ENCODE results near the gene RSPH10B.
"Not testable (repeated sequence)": the region's sequence is repeated elsewhere in the genome, so short reads cannot be mapped to it uniquely, and the experiment has no call there.

The RSPH10B gene

GRCh38 chr7:5987061-5987460, 16.6 kb upstream of the RSPH10B start:
- H3K27ac ChIP-seq (ENCODE audit: low read depth, low read length); H3K4me3 ChIP-seq (ENCODE audit: low read depth, low read length); H3K4me1 ChIP-seq (ENCODE audit: control insufficient read depth, insufficient read depth, low read length); H3K9ac ChIP-seq (ENCODE audit: low read depth, low read length); H3K27me3 ChIP-seq (ENCODE audit: control insufficient read depth, insufficient read depth, low read length); H3K9me3 ChIP-seq (ENCODE audit: control insufficient read depth, insufficient read depth, low read length): not testable (repeated sequence)
- H3K36me3 ChIP-seq (ENCODE audit: control insufficient read depth, insufficient read depth, low read length), result peaks cover 41% of the 10 kb centered on the region

GRCh38 chr7:5979680-5980314, 9.3 kb upstream of the RSPH10B start:
- H3K4me1 ChIP-seq (ENCODE audit: control insufficient read depth, insufficient read depth, low read length); H3K27ac ChIP-seq (ENCODE audit: low read depth, low read length); H3K9ac ChIP-seq (ENCODE audit: low read depth, low read length); H3K27me3 ChIP-seq (ENCODE audit: control insufficient read depth, insufficient read depth, low read length); H3K9me3 ChIP-seq (ENCODE audit: control insufficient read depth, insufficient read depth, low read length); H3K36me3 ChIP-seq (ENCODE audit: control insufficient read depth, insufficient read depth, low read length); H3K4me3 ChIP-seq (ENCODE audit: low read depth, low read length): not testable (repeated sequence)

GRCh38 chr7:5973580-5973979, 3.1 kb upstream of the RSPH10B start:
- H3K4me3 ChIP-seq (ENCODE audit: low read depth, low read length); H3K27me3 ChIP-seq (ENCODE audit: control insufficient read depth, insufficient read depth, low read length); H3K27ac ChIP-seq (ENCODE audit: low read depth, low read length); H3K36me3 ChIP-seq (ENCODE audit: control insufficient read depth, insufficient read depth, low read length); H3K9me3 ChIP-seq (ENCODE audit: control insufficient read depth, insufficient read depth, low read length); H3K4me1 ChIP-seq (ENCODE audit: control insufficient read depth, insufficient read depth, low read length); H3K9ac ChIP-seq (ENCODE audit: low read depth, low read length): not testable (repeated sequence)

GRCh38 chr7:5963810-5964209, 6.7 kb downstream of the RSPH10B start:
- H3K9ac ChIP-seq (ENCODE audit: low read depth, low read length); H3K27ac ChIP-seq (ENCODE audit: low read depth, low read length); H3K27me3 ChIP-seq (ENCODE audit: control insufficient read depth, insufficient read depth, low read length); H3K9me3 ChIP-seq (ENCODE audit: control insufficient read depth, insufficient read depth, low read length); H3K4me1 ChIP-seq (ENCODE audit: control insufficient read depth, insufficient read depth, low read length); H3K4me3 ChIP-seq (ENCODE audit: low read depth, low read length); H3K36me3 ChIP-seq (ENCODE audit: control insufficient read depth, insufficient read depth, low read length): not testable (repeated sequence)

- not testable (repeated sequence) for H3K27me3 ChIP-seq (ENCODE audit: control insufficient read depth, insufficient read depth, low read length); H3K9me3 ChIP-seq (ENCODE audit: control insufficient read depth, insufficient read depth, low read length); H3K4me1 ChIP-seq (ENCODE audit: control insufficient read depth, insufficient read depth, low read length); H3K9ac ChIP-seq (ENCODE audit: low read depth, low read length); H3K27ac ChIP-seq (ENCODE audit: low read depth, low read length); H3K4me3 ChIP-seq (ENCODE audit: low read depth, low read length); H3K36me3 ChIP-seq (ENCODE audit: control insufficient read depth, insufficient read depth, low read length)
Measured at GRCh38 chr7:5963205-5963604, 7.3 kb downstream of the RSPH10B start.

GRCh38 chr7:5934945-5935450, 35.5 kb downstream of the RSPH10B start:
- not testable (repeated sequence) for H3K9me3 ChIP-seq (ENCODE audit: control insufficient read depth, insufficient read depth, low read length); H3K27me3 ChIP-seq (ENCODE audit: control insufficient read depth, insufficient read depth, low read length); H3K9ac ChIP-seq (ENCODE audit: low read depth, low read length); H3K36me3 ChIP-seq (ENCODE audit: control insufficient read depth, insufficient read depth, low read length); H3K4me1 ChIP-seq (ENCODE audit: control insufficient read depth, insufficient read depth, low read length); H3K4me3 ChIP-seq (ENCODE audit: low read depth, low read length); H3K27ac ChIP-seq (ENCODE audit: low read depth, low read length)

GRCh38 chr7:5931905-5932644, 38.4 kb downstream of the RSPH10B start:
- not testable (repeated sequence) for H3K27ac ChIP-seq (ENCODE audit: low read depth, low read length); H3K4me1 ChIP-seq (ENCODE audit: control insufficient read depth, insufficient read depth, low read length); H3K4me3 ChIP-seq (ENCODE audit: low read depth, low read length); H3K27me3 ChIP-seq (ENCODE audit: control insufficient read depth, insufficient read depth, low read length); H3K9ac ChIP-seq (ENCODE audit: low read depth, low read length); H3K36me3 ChIP-seq (ENCODE audit: control insufficient read depth, insufficient read depth, low read length); H3K9me3 ChIP-seq (ENCODE audit: control insufficient read depth, insufficient read depth, low read length)

GRCh38 chr7:5931250-5931649, 39.2 kb downstream of the RSPH10B start:
- H3K27me3 ChIP-seq (ENCODE audit: control insufficient read depth, insufficient read depth, low read length); H3K9me3 ChIP-seq (ENCODE audit: control insufficient read depth, insufficient read depth, low read length); H3K27ac ChIP-seq (ENCODE audit: low read depth, low read length); H3K36me3 ChIP-seq (ENCODE audit: control insufficient read depth, insufficient read depth, low read length); H3K4me3 ChIP-seq (ENCODE audit: low read depth, low read length); H3K9ac ChIP-seq (ENCODE audit: low read depth, low read length); H3K4me1 ChIP-seq (ENCODE audit: control insufficient read depth, insufficient read depth, low read length): not testable (repeated sequence)

GRCh38 chr7:5930290-5930689, 40.2 kb downstream of the RSPH10B start:
- not testable (repeated sequence) for H3K4me1 ChIP-seq (ENCODE audit: control insufficient read depth, insufficient read depth, low read length); H3K4me3 ChIP-seq (ENCODE audit: low read depth, low read length); H3K27me3 ChIP-seq (ENCODE audit: control insufficient read depth, insufficient read depth, low read length); H3K36me3 ChIP-seq (ENCODE audit: control insufficient read depth, insufficient read depth, low read length); H3K9me3 ChIP-seq (ENCODE audit: control insufficient read depth, insufficient read depth, low read length); H3K9ac ChIP-seq (ENCODE audit: low read depth, low read length); H3K27ac ChIP-seq (ENCODE audit: low read depth, low read length)

GRCh38 chr7:5926263-5926870, 44.1 kb downstream of the RSPH10B start:
- not testable (repeated sequence) for H3K4me3 ChIP-seq (ENCODE audit: low read depth, low read length); H3K9me3 ChIP-seq (ENCODE audit: control insufficient read depth, insufficient read depth, low read length); H3K27me3 ChIP-seq (ENCODE audit: control insufficient read depth, insufficient read depth, low read length); H3K9ac ChIP-seq (ENCODE audit: low read depth, low read length); H3K36me3 ChIP-seq (ENCODE audit: control insufficient read depth, insufficient read depth, low read length); H3K4me1 ChIP-seq (ENCODE audit: control insufficient read depth, insufficient read depth, low read length); H3K27ac ChIP-seq (ENCODE audit: low read depth, low read length)

GRCh38 chr7:5924630-5925029, 45.9 kb downstream of the RSPH10B start:
- not testable (repeated sequence) for H3K4me3 ChIP-seq (ENCODE audit: low read depth, low read length); H3K4me1 ChIP-seq (ENCODE audit: control insufficient read depth, insufficient read depth, low read length); H3K27ac ChIP-seq (ENCODE audit: low read depth, low read length); H3K9ac ChIP-seq (ENCODE audit: low read depth, low read length); H3K27me3 ChIP-seq (ENCODE audit: control insufficient read depth, insufficient read depth, low read length); H3K9me3 ChIP-seq (ENCODE audit: control insufficient read depth, insufficient read depth, low read length); H3K36me3 ChIP-seq (ENCODE audit: control insufficient read depth, insufficient read depth, low read length)

Data from HUES48 (cell line).